Left ventricle myocardium inferior (tissue), 1 donor: ENCODE data around the gene H3-3A. TPM values are rescaled to one million over a fixed set of nuclear protein-coding genes. Genes with fewer than 3 reads are reported as not detected.

ENCODE experiments used
- DNase-seq: peaks from one replicate; pipeline ENCODE4 v3.0.0-alpha.2; 2020
- H3K27ac ChIP-seq: fragments of 200-600 bp; replicated peaks from 2 replicates; pipeline ENCODE4 v1.8.0; 2021
- H3K27me3 ChIP-seq: fragments of 200-600 bp; 2 replicates; pipeline ENCODE4 v1.8.0; 2021; ENCODE audit warnings: low read depth
- H3K36me3 ChIP-seq: fragments of 200-600 bp; 2 replicates; pipeline ENCODE4 v1.8.0; 2021
- H3K4me1 ChIP-seq: fragments of 200-600 bp; 2 replicates; pipeline ENCODE4 v1.8.0; 2021
- H3K4me3 ChIP-seq: fragments of 200-600 bp; 2 replicates; pipeline ENCODE4 v1.8.0; 2021; ENCODE audit warnings: mild to moderate bottlenecking, moderate library complexity
- H3K9me3 ChIP-seq: fragments of 200-600 bp; replicated peaks from 2 replicates; pipeline ENCODE4 v1.8.0; 2021
- intact Hi-C: fragments of 100-400 bp; cut with micrococcal nuclease; formaldehyde crosslinking; loops from one replicate; pipeline ENCODE4 v1.11.0; 2022
- total RNA-seq: library from RNA; stranded (reverse); fragmentation: NEBNext Ultra II Directional; extraction: Animal tissue kit (Norgen Biotek cat#: 25700); gene quantifications from one replicate; pipeline ENCODE4 v1.2.1, GENCODE V29; 2021
- TF ChIP-seq, protein P1 (sequence below): fragments of 200-600 bp; IDR thresholded peaks from 2 replicates; pipeline ENCODE4 v1.8.0; 2021; ENCODE audit warnings: antibody characterized with exemption, mild to moderate bottlenecking, borderline replicate concordance
- donor health status: DM: no; HTN: yes; CAD: no; lungs with severe emphysema.

H3-3A gene
- total RNA-seq, 1 donor from 2014 or later = 324 TPM

DNA sequence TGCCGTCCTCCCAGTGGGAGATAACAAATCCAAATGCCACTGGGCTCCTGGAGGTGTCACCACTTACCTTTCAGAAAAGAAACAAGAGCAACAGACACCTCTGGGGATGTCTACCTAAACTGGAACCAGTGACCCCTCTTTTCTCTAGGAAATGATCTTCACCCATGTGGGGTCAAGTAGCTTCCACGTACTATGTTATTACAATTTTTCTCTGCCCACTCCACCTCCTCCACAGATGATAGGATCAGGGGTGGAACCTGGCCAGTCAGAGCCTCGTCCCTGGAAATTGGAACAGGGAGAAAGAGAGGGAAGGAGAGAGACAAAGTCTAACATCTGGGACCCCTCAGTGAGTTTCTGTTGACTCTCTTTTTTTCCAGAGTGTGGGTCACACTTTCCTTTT is 50.1 kb downstream of the H3-3A start:
- no peaks in the 10 kb centered on the region for H3K27me3 ChIP-seq
- TF ChIP-seq, protein P1, sequence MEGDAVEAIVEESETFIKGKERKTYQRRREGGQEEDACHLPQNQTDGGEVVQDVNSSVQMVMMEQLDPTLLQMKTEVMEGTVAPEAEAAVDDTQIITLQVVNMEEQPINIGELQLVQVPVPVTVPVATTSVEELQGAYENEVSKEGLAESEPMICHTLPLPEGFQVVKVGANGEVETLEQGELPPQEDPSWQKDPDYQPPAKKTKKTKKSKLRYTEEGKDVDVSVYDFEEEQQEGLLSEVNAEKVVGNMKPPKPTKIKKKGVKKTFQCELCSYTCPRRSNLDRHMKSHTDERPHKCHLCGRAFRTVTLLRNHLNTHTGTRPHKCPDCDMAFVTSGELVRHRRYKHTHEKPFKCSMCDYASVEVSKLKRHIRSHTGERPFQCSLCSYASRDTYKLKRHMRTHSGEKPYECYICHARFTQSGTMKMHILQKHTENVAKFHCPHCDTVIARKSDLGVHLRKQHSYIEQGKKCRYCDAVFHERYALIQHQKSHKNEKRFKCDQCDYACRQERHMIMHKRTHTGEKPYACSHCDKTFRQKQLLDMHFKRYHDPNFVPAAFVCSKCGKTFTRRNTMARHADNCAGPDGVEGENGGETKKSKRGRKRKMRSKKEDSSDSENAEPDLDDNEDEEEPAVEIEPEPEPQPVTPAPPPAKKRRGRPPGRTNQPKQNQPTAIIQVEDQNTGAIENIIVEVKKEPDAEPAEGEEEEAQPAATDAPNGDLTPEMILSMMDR = no peak
- intact Hi-C loops = no loop called here
- no peak overlapping the region for H3K4me3 ChIP-seq
- peak overlapping the region; percentile 99 for H3K27ac ChIP-seq
- no peaks in the 10 kb centered on the region for H3K9me3 ChIP-seq
- no peak for DNase-seq
- peaks cover 42% of the 10 kb centered on the region for H3K4me1 ChIP-seq
- no peaks in the 10 kb centered on the region for H3K36me3 ChIP-seq

DNA sequence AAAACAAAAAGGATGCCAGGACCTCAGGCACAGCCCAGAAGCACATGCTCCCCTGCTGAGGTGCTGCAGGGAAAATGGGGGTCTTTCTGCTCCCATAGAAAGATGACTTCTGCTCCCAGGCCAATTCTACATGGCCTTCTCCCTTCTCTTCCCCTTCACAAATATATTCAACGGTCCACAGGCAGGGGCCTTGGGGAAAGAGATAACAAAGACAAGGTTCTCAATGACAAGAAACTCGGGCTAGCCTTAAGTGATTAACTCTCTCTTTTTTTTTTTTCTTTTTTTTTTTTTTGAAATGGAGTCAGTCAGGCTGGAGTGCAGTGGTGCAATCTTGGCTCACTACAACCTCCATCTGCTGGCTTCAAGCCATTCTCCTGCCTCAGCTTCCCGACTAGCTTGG is 54.2 kb downstream of the H3-3A start:
- H3K9me3 ChIP-seq = no peaks in the 10 kb centered on the region
- H3K27ac ChIP-seq = no peak overlapping the region
- peaks cover 18% of the 10 kb centered on the region for H3K4me1 ChIP-seq
- no peaks in the 10 kb centered on the region for H3K27me3 ChIP-seq
- no peaks in the 10 kb centered on the region for H3K36me3 ChIP-seq
- intact Hi-C loops = loop anchor here (5.0 kb wide), 1 partner anchor 34 kb away; no protein-coding TSS in a partner anchor
- no peak for DNase-seq
- H3K4me3 ChIP-seq = no peak overlapping the region
- TF ChIP-seq, protein P1 = no peak

DNA sequence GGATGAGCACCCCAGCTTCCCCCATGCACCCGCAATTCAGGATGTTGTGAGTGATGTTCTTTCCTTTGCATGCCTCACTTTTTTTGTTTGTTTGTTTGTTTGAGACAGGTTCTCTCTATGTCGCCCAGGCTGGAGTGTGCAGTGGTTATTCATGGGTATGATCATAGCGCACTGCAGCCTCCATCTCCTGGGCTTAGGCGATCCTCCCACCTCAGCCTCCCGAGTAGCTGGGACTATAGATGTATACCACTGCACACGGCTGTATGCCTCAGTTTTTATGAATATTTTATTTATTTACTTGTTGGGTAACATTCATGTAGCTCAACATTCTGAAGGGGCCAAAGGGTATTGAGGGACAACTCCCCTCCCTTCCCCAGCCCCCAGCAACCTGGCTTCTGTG is 54.8 kb downstream of the H3-3A start:
- Histone ChIP-seq H3K27ac (no peak overlapping the region), H3K36me3 (no peaks in the 10 kb centered on the region), H3K9me3 (no peaks in the 10 kb centered on the region), H3K4me3 (no peak overlapping the region), H3K4me1 (peaks cover 18% of the 10 kb centered on the region), H3K27me3 (no peaks in the 10 kb centered on the region)
- TF ChIP-seq, protein P1 = no peak
- no peak for DNase-seq
- intact Hi-C loops = loop anchor here (5.0 kb wide), 1 partner anchor 35 kb away; no protein-coding TSS in a partner anchor

DNA sequence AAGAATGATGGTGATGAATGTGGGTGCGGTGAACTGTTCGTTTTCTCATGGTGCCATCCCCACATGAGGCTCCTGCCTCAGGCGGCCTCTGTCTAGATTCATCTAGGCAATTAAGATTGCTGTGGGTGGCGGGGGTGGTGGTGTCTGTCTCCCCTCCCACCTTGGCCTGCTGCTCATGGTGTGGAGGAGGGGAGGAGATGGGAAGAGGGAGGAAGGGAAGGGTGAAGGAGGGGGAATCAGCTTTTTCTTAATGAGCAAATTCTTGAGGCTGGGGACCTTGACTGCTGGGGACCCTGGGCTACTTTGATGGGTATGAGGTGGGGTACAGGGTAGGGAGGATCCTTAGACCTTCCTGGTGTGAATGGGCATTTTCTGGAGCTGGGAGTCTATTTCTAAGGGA is 55.8 kb downstream of the H3-3A start:
- Histone ChIP-seq H3K4me1 (peaks cover 19% of the 10 kb centered on the region), H3K4me3 (no peak overlapping the region), H3K27me3 (no peaks in the 10 kb centered on the region), H3K9me3 (no peaks in the 10 kb centered on the region), H3K27ac (no peak overlapping the region), H3K36me3 (no peaks in the 10 kb centered on the region)
- intact Hi-C loops = loop anchor here (5.0 kb wide), 1 partner anchor 36 kb away; no protein-coding TSS in a partner anchor
- TF ChIP-seq, protein P1 = no peak
- DNase-seq = no peak

DNA sequence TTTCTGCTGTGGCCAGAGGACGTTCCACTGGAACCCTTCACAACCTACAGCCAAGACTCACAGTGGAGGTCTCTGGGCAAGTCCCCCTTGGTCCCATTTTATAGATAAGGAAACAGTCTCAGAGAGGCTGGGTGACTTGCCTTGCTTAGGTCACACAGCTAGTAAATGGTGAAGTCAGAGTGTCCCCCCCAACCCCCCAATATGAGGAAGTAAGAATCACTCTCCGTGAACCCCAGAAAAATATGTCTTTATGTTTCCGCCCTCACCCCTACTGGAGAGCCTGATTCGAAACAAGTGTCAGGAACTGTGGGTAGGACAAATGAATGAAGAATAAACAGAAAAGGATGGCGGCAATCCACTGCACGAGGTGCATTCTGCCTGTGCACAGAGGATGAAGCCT is 56.7 kb downstream of the H3-3A start:
- H3K27ac ChIP-seq = no peak overlapping the region
- TF ChIP-seq, protein P1 = no peak
- H3K27me3 ChIP-seq = no peaks in the 10 kb centered on the region
- no peak overlapping the region for H3K4me3 ChIP-seq
- no peaks in the 10 kb centered on the region for H3K9me3 ChIP-seq
- intact Hi-C loops = loop anchor here (5.0 kb wide), 1 partner anchor 37 kb away; no protein-coding TSS in a partner anchor
- H3K36me3 ChIP-seq = no peaks in the 10 kb centered on the region
- H3K4me1 ChIP-seq = peaks cover 19% of the 10 kb centered on the region
- no peak for DNase-seq
